ENCODE data around the gene SERPINB6.
"Not testable (repeated sequence)": the region's sequence is repeated elsewhere in the genome, so short reads cannot be mapped to it uniquely, and the experiment has no call there.

SERPINB6 gene

DNA sequence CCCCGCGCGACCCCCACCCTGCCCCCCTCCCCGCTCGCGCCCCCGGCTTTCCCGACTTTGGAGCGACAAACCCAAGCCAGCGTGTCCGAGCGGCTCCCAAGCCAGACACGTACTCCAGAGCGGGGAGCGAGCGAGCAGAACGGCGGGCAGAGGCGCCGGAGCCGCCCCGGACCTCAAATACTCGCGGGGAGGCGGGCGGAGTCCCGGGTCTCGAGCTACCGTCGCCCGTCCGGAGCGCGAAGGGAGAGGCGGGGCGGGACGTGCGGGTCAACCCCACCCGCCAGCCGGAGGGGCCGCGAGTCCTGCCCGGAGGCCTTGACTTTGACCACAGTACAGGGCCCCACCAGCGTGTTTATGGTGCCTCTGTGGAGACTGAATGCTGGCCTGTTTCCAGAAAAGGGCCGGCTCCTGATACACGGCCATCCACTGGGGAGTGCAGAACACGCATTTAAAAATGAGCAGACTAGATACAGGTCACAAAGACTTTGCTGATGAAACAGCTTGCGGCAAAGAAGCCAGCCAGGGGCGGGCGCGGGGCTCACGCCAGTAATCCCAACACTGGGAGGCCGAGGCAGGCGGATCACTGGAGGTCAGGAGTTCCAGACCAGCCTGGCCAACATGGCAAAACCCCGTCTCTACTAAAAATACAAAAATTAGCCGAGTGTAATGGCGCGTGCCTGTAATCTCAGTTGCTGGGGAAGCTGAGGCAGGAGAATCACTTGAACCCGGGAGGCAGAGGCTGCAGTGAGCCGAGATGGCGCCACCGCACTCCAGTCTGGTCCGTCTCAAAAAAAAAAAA, at the start of gene SERPINB6:
SERPINB6 (minus strand) TSS at position 148 of the 799 bp plus-strand sequence. CDS start 12,235 bp downstream, outside the sequence.
- no peak for DNase-seq

DNA sequence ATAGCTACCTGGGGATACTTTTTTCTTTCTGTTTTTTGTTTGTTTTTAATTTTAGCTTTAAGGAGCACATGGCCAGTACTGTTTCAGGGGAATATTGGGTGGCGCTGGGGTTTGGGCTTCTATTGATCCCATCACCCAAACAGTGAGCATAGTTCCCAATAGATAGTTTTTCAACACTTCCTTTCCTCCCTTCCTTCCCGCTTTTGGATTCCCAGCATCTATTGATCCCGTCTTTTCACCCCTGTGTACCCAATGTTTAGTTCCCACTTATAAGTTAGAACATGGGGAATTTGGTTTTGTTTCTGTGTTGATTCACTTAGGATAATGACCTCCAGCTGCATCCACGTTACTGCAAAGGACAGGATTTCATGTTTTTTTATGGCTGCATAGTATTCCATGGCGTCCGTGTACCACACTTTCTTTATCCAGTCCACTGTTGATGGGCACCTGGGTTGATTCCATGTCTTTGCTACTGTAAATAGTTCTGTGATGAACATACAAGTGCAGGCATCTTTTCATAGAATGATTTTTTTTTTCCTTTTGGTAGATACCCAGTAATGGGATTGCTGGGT, 48.5 kb upstream of the SERPINB6 start:
- DNase-seq, result no peak

DNA sequence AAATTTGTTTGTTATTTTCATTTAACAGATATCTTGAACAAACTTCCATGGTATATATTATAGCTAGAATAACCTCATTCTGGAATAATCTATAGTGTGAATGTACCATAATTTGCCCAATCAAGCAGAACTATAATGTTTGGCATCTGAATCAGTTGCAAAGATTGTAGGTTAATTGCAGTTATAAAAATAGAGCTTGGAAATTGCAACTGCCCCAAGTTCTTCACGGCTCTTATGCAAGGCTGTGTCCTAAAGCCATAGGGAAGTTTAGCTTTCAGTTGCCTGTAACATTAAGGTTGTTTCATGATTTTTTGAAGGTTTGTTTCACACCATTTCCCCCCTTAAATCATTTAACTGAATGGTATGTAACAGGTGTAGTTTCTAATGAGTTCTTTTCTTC, 47.7 kb upstream of the SERPINB6 start:
- DNase-seq, result no peak

DNA sequence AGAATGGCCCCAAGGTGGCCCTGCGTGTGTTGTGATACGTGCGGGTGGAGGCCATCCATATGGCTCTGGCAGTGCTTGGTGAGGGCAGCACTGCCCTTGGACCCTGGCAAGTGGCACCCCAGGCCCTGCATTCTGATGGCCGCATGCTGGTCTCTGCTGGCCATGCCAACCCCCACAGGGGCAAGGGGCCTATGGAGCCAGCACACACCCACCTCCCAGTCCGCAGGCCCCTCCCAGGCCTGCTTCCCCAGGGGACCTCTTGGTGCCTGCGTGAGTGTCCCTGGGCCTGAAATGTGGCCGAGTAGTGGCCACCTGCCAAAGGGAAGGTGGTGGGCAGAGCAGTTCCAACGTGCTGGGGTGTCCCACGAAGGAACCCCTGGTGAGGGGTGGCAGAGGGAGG, 45.9 kb upstream of the SERPINB6 start:
- DNase-seq, result no peak

DNA sequence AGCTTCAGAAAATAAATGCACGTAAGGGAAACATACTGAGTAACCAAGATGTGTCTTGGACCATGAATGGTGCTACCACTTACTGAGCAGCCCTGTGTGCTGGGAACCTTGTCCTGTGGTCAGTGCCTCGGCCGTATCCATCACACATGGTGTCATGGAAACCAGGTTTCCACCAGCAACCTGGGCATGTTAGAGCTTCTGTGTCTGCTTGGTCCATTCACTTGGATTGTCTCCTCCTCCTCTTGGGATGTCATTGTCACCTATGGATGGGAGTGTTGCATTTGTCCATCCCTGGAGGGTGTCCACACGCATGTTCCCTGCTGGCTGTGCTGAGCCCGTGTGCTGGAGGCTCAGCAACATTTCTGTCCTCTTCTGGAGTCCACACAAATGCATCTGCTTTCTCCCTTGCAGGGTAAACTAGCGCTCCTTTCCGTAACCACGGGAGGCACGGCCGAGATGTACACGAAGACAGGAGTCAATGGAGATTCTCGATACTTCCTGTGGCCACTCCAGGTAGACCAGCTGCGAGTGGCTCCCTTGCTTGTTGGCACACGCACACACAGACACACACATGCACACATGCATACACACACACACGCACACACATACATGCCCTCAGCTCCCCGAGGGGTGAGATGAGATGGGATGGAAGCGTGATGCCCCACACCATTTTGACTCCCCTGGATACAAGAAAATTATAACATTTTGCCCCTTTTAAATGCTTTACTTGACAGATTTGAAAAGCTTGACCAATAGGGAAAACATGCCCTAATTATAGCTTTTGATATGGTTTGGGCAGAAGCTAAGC, 45.3 kb upstream of the SERPINB6 start:
- no peak for DNase-seq

DNA sequence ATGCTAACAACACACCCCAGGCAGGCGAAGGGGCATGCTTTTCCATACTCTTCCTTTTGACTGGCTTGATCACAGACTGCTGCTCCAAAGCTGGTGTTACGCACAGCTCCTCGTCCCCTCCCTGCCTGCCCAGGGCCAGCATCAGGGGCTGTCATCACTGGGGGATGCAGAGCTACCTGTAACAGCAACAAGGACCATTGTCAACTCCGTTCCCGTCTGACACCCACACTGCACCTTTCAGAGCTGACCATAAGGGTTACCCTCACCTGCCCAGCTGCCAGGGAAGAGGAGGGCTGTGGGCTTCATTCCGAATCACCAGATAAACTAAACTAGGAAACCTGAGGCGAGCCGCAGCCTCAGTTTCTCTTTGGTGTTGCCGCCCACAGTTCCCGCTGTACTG, 43.8 kb upstream of the SERPINB6 start:
- no peak for DNase-seq

DNA sequence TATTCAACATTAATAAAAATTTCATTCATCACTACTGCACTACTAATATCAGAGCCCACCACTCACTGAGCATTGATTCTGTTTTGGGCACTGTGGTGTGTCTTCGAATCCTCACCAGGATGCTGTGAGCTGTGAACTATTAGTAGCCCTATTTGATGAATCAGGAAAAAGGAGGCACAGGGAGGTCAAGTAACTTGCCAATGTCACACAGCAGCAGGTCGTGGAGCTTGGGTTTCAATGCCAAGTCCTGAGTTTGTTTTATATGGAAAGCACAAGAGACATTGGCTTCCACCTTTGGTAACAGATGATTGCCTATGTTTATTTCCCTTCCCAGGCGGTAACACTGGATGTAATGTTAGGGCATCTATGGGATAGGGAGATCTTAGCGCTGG, 43.3 kb upstream of the SERPINB6 start:
- no peak for DNase-seq

DNA sequence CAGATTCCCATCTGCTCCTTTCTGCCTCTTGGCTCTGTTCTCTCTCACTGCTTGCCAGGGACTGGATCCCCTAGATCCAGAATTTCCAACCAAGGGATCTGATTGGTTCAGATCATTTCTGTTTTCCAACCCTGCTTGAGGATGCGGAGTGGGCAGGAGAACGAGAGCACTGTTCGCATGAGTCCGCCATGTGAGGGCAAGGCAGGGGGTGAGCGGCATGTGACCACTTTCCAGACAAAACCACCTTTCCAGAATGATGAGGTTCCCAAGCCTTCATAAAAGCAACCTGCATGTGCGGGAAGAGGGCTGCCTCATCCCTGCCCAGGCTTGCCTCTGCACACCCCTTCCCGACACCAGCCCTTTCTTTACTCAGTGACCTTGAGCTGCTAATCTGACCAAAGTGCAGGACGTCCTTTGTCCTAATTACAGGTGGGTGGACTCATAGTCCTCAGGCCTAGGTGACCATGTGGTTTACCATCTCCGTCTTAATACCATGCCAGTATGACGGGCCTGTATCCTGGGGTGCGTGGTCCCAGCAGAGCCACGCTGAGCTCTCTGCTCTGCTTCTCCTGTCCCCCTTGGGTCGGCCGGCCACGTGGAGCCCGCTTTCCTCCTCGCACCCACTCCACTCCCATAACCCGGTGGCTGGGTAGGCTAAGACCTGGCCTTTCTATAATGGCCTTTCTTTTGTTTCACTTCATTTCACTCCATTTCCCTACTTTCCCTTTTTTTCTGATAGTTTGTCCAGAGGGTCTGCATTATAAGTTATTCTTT, 42.7 kb upstream of the SERPINB6 start:
- no peak for DNase-seq

DNA sequence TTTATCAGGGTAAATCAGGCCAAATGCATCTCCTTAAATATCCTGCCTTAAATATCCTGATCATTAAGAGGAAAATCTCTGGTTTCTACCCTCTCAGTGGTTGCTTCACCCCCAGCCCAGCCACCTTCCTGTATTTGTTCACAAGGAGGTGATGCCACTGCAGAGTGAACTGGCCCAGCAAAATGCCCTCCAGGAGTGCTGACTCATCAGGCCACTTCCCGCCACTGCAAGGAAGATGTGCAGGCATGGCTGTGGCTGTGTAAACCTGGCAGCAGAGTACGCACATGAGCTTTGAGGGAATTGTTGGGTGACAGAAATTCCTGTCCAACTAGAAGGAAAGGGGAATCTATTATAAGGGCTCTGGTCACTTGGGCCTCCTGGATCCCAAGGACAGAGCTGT, 42.1 kb upstream of the SERPINB6 start:
- no peak for DNase-seq

DNA sequence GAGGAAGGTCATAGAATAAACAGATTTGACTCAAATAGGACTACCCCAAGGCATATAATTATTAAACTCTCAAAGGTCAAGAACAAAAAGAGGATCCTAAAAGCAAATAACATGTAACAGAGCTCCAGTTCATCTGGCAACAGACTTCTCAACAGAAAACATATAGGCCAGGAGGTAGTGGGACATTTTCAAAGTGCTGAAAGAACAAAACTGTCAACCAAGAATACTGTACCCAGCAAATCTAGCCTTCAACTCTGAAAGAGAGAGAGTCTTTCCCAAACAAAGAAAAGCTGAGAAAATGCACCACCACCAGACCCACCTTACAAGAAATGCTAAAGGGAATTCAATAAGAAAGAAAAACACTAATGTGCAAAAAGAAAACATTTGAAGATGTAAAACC, 40.2 kb upstream of the SERPINB6 start:
- DNase-seq, result no peak

DNA sequence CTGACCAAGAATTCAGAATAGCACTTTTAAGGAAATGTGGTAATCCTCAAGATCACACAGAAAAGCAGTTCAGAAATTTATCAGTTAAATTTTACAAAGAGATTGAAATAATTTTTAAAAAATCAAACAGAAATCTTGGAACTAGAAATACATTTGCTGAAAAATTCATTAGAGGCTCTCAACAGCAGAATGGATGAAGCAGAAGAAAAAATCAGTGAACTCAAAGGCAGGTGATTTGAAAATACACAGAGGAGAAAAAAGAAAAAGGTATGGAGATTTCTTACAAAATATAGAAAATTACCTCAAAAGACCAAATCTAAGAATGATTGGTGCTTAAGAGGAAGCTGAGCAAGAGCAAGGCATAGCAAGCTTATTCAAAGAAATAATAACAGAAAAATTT, 39.8 kb upstream of the SERPINB6 start:
- no peak for DNase-seq

DNA sequence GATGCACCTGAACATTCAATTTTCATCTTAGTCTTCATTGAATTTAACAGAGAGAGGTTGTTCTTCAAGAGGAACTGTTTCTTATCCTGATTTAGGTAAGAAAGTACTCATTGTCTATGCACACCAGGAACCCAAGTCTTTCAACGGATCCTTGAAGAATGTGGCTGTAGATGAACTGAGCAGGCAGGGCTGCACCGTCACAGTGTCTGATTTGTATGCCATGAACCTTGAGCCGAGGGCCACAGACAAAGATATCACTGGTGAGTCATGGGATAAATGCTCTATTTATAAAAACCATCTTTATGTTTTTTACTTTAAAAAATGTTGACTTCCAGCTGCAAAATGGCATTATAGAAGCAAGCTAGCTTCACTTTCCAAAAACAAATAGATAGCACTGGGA, 38.6 kb upstream of the SERPINB6 start:
- DNase-seq, result no peak

DNA sequence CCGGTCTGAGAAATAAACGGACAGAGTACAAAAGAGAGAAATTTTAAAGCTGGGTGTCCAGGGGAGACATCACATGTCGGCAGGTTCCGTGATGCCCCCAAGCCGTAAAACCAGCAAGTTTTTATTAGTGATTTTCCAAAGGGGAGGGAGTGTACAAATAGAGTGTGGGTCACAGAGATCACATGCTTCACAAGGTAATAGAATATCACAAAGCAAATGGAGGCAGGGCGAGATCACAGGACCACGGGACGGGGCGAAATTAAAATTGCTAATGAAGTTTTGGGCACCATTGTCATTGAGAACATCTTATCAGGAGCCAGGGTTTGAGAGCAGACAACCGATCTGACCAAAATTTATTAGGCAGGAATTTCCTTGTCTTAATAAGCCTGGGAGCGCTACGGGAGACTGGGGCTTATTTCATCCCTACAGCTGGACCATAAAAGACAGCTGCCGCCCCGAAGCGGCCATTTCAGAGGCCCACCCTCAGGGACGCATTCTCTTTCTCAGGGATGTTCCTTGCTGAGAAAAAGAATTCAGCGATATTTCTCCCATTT, 37.4 kb upstream of the SERPINB6 start:
- not testable (repeated sequence) for DNase-seq

DNA sequence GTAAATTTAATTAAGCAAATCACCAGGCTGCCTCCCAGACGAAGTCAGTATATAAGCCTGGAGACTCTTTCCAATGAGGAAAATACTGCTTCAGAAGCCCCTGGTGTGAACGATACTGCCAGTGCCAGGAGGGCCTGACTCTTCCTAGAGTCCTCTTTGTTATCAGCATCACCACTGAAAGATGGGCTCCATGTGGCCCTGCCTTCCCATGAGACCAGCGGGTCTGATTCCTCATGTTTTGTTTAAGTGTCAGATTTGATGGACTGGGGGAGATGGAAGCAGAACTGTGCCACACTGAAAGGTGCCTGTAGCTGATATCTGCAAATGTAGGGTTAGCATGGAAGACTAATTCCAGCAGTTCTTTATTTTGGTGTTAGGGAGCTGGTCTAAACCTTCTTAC, 36.2 kb upstream of the SERPINB6 start:
- no peak for DNase-seq

DNA sequence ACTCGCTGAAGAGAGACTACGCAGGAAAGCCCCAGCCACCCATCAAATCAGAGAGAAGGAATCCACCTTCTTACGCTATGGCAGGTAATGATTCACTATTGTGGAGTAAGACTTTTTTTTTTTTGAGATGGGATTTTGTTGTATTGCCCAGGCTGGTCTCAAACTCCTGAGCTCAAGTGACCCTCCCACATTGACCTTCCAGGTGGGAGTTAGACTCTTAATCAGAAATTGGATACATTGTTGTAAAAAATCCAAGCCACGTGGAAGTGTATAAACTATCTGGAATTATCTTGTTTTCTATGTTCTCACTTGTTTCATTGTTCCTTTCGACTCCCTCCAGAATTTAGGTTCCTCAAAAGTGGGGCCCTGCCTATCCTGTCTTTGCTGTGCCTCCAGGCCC, 35.1 kb upstream of the SERPINB6 start:
- no peak for DNase-seq

DNA sequence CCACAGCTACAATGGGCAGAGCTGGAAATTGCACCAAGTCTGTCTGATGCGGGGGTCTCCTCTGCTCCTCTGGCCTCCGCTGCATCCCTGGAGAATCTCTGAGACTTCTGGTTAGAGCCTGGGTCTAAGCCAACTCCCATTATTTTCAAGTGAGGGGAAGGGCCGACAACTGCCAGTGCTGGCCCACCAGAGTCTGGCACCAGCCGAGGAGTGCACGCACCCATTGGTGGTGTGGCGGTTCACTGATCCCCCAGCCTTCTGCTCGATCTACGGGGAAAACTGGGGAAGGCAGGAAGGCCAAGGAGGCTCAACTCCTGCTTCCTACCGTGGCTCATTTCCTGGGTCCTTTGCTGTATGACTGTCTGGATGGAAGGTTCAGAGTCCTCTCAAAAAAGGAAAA, 34.5 kb upstream of the SERPINB6 start:
- no peak for DNase-seq

DNA sequence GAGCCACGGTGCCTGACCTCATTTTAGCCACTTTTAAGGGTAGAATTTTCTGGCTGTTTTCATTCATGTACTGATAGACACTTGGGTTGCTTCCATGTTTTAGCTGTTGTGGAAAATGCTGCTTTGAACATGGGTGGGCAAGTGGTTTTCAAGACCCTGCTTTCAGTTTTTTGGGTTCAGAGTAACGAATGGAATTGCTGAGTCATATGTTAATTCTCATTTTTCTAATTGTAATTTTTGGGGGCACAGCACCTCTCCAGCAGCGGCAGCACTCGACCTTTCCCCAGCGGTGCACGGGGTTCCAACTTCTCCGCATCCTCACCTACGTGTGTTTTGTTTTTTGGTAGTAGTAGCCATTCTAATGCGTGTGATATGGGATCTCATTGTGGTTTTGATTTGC, 33.7 kb upstream of the SERPINB6 start:
- no peak for DNase-seq

DNA sequence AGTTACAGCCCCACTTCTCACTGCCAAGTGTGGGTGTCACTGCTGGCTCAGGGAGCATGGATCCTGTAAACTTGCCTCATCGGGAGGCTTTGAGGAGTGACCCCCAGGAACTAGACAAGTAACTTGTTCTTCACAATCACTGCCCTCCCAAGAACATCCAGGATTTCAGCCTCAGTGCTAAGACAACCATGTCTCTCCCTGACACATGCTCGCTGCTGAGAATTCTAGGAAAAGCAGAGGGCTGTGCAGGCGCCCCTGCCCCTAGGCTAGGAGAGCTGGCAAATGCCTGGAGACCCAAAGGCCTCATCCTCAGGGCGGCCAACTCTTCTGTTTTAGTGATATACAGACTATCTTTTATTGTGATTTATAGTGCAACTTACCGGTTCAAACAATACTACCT, 31.9 kb upstream of the SERPINB6 start:
- not testable (repeated sequence) for DNase-seq

DNA sequence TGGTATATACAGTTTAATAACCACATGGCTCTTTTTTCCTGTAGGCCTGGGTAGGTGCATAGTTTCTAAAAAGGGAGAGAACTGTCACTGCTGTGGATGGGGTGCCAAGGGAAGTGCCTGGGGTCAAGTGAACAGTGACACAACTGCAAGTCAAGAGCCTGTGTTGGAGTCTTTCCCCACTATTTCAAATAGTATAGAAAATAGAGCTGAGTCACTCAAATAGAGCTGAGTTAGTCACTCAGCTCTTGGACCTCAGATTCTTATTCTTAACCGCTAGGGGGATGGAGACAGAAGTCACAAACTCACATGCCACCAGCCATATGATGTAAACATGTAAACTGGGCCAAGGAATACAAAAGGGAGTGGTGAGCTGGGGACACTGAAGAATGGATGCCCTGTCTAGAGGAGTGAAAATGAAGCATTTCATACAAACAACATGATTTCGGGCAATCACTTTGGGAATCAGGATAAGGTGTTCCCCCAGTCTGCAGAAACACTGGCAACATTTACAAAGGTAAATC, 30.5 kb upstream of the SERPINB6 start:
- no peak for DNase-seq

DNA sequence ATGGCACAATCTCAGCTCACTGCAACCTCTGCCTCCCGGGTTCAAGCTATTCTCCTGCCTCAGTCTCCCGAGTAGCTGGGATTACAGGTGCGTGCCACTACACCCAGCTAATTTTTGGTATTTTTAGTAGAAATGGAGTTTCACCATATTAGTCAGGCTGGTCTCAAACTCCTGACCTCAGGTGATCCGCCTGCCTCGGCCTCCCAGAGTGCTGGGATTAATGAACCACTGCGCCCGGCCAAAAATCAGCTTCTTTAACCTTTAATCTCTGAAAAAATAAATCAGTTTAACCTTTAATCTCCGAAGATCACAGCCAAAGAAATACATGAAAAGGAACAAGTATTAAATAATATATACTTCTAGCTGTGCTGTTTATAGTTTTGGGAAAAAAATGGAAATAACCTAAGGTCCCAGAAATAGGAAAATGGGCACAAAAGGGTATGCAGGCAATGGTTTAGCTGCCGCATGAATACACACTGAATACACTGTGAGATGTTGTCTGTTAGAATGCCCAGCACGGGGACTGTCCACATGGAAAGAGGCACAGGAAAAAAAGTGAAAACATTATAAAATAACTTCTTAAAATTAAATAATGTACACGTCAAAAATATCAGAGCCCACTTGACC, 29.9 kb upstream of the SERPINB6 start:
- no peak for DNase-seq

DNA sequence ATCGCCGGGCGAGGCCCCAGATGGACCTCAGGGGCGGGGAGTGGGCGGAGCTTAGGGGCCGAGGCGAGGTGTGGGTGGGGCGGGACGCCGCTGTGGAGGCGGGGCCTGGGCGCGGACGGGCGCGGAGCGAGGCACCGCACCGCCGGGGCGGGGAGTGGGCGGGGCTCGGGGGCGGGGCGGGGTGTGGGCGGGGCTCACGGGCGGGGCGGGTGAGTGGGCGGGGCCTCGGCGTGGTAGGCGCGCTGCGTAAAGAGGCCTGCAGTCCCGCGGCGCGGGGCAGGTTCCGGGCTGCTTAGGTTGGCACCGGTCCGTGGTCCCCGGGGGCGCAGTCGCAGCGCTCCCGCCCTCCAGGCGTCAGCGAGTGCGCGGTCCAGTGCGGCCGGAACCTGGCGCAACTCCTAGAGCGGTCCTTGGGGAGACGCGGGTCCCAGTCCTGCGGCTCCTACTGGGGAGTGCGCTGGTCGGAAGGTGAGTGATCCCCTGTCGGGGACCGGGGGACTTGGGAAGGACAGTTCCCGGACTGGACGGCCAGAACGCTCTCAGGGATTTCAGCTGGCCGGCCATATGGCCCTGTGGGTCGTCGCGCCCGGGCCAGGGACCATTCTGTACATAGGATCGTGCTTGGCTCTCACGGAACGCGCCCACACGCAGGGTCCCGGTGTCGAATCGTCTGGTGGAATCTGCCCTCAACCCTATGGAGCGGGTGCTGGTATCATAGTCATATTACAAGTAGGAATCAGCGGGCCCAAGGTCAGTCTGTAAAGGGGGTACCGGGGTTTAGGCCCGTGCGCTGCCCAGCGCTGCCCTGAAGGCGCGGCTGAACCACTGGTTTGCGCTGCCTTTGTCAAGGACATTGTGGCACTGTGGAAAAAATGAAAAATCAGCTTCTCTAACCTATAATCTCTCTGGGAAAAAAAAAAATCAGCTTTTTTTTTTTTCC, 28.5 kb upstream of the SERPINB6 start, which contains the start of gene NQO2:
NQO2 (plus strand) TSS at position 277 of the 940 bp plus-strand sequence. CDS start 6,659 bp downstream, outside the sequence.
- peak; percentile 78 for DNase-seq

Data from COR-L47 (cell line).